HepG2 (cell line): ENCODE results near the gene JAZF1. TPM values are rescaled to one million over a fixed set of nuclear protein-coding genes. Genes with fewer than 3 reads are reported as not detected.

ENCODE experiments used
- CENPX ChIP-seq: sonication (generic); formaldehyde crosslinking; IDR thresholded peaks from 2 replicates; pipeline ENCODE4 v1.9.0; 2021; ENCODE audit warnings: mild to moderate bottlenecking, missing genetic modification reagents, moderate library complexity
- JARID2 ChIP-seq: sonication (generic); formaldehyde crosslinking; IDR thresholded peaks from 2 replicates; pipeline ENCODE4 v1.8.1; 2023; ENCODE audit warnings: missing genetic modification reagents, inconsistent platforms; ENCODE audit not compliant: insufficient replicate concordance
- NR2F6 ChIP-seq, 2 experiments: IDR thresholded peaks; 2 replicates each; pipeline ENCODE4 v1.6.1; 2016; ENCODE audit warnings: antibody characterized with exemption in 1 of 2, mild to moderate bottlenecking in 1 of 2
- TRIM24 ChIP-seq: sonication (generic); formaldehyde crosslinking; IDR thresholded peaks from 2 replicates; pipeline ENCODE4 v1.8.0; 2022; ENCODE audit warnings: mild to moderate bottlenecking, missing genetic modification reagents
- ZNF549 ChIP-seq: sonication (generic); formaldehyde crosslinking; IDR thresholded peaks from 2 replicates; pipeline ENCODE4 v1.5.0; 2020; ENCODE audit warnings: missing genetic modification reagents
- ZNF607 ChIP-seq: sonication (generic); formaldehyde crosslinking; IDR thresholded peaks from 2 replicates; pipeline ENCODE4 v1.5.1; 2020; ENCODE audit warnings: missing genetic modification reagents, mild to moderate bottlenecking, borderline replicate concordance
- polyA plus RNA-seq, 8 experiments: library from polyadenylated mRNA; depleted of rRNA in 3 of 8; stranded (reverse) in 7 of 8; unstranded in 1 of 8; fragments of >200 nt; fragmentation: Illumina TruSeq in 4 of 8; extraction: Trizol in 4 of 8; gene quantifications; 2 replicates each; pipeline versions ENCODE4 v1.2.1 to v1.2.3, GENCODE V29; 2011 to 2016; ENCODE audit warnings: low read depth in 4 of 8, missing spikeins in 1 of 8, mixed read lengths in 1 of 8; ENCODE audit not compliant: insufficient read depth in 1 of 8
- total RNA-seq, 5 experiments: library from RNA; depleted of rRNA; stranded (reverse); fragments of >200 nt; fragmentation: Illumina TruSeq; extraction: Trizol; gene quantifications; 2 replicates each; pipeline ENCODE4 v1.2.3, GENCODE V29; 2016; ENCODE audit warnings: low read depth in 1 of 5
- TF ChIP-seq, protein P1 (sequence below): sonication (generic); formaldehyde crosslinking; conservative IDR thresholded peaks from 2 replicates; pipeline ENCODE4 v1.4.0; 2020; ENCODE audit warnings: missing genetic modification reagents
- TF ChIP-seq, protein P2 (sequence below): sonication (generic); formaldehyde crosslinking; IDR thresholded peaks from 2 replicates; pipeline ENCODE4 v1.8.1; 2023; ENCODE audit warnings: missing genetic modification reagents, mild to moderate bottlenecking, borderline replicate concordance
- TF ChIP-seq, protein P3 (sequence below): sonication (generic); formaldehyde crosslinking; IDR thresholded peaks from 2 replicates; pipeline ENCODE4 v1.5.1; 2020; ENCODE audit warnings: missing genetic modification reagents, mild to moderate bottlenecking, borderline replicate concordance
- TF ChIP-seq, protein P4 (sequence below): sonication (generic); formaldehyde crosslinking; IDR thresholded peaks from 2 replicates; pipeline ENCODE4 v1.4.0; 2020; ENCODE audit warnings: missing genetic modification reagents
- TF ChIP-seq, protein P5 (sequence below): sonication (generic); formaldehyde crosslinking; IDR thresholded peaks from 2 replicates; pipeline ENCODE4 v1.4.0; 2020; ENCODE audit warnings: missing genetic modification reagents

Gene JAZF1
- total and polyA plus RNA-seq, 2 of the 13 experiments (the other 11 are each of a cell fraction or from before 2014, with no cell fraction given), result not detected

DNA sequence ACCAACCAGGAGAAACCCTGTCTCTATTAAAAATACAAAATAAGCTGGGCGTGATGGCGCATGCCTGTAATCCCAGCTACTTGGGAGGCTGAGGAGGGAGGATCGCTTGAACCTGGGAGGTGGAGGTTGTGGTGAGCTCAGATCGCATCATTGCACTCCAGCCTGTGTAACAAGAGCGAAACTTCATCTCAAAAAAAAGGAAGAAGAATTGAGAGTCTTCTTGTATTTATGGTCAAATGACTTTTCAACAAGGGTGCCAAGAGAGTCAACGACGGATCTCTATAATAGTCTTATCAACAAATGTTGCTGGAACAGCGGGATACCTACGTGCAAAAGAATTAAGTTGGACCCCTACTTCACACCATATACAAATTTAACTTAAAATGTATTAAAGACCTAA lies 21.6 kb upstream of the JAZF1 start (continued):
- TF ChIP-seq, protein P1, sequence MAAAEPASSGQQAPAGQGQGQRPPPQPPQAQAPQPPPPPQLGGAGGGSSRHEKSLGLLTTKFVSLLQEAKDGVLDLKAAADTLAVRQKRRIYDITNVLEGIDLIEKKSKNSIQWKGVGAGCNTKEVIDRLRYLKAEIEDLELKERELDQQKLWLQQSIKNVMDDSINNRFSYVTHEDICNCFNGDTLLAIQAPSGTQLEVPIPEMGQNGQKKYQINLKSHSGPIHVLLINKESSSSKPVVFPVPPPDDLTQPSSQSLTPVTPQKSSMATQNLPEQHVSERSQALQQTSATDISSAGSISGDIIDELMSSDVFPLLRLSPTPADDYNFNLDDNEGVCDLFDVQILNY (CRISPR knock-in tag), result no peak
- no peak for TF ChIP-seq NR2F6 (IDR thresholded peaks at IDR 0.05)
- no peak for TF ChIP-seq NR2F6 (CRISPR knock-in tag; IDR thresholded peaks at IDR 0.05)
- TF ChIP-seq, protein P2, sequence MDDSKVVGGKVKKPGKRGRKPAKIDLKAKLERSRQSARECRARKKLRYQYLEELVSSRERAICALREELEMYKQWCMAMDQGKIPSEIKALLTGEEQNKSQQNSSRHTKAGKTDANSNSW, result no peak
- no peak for TF ChIP-seq CENPX (CRISPR knock-in tag)
- TF ChIP-seq, protein P3, sequence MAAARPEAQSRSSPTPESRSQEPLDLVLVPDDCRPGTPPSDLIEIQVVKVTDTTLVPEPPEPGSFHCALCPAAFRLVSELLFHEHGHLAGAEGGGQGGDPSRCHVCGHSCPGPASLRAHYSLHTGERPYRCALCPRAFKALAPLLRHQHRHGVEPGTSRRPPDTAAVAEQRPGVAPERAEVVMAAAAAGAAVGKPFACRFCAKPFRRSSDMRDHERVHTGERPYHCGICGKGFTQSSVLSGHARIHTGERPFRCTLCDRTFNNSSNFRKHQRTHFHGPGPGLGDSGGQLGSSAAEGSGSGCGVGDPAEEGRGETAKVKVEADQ (CRISPR knock-in tag), result no peak
- TF ChIP-seq JARID2 (CRISPR knock-in tag), result no peak
- TF ChIP-seq, protein P4, sequence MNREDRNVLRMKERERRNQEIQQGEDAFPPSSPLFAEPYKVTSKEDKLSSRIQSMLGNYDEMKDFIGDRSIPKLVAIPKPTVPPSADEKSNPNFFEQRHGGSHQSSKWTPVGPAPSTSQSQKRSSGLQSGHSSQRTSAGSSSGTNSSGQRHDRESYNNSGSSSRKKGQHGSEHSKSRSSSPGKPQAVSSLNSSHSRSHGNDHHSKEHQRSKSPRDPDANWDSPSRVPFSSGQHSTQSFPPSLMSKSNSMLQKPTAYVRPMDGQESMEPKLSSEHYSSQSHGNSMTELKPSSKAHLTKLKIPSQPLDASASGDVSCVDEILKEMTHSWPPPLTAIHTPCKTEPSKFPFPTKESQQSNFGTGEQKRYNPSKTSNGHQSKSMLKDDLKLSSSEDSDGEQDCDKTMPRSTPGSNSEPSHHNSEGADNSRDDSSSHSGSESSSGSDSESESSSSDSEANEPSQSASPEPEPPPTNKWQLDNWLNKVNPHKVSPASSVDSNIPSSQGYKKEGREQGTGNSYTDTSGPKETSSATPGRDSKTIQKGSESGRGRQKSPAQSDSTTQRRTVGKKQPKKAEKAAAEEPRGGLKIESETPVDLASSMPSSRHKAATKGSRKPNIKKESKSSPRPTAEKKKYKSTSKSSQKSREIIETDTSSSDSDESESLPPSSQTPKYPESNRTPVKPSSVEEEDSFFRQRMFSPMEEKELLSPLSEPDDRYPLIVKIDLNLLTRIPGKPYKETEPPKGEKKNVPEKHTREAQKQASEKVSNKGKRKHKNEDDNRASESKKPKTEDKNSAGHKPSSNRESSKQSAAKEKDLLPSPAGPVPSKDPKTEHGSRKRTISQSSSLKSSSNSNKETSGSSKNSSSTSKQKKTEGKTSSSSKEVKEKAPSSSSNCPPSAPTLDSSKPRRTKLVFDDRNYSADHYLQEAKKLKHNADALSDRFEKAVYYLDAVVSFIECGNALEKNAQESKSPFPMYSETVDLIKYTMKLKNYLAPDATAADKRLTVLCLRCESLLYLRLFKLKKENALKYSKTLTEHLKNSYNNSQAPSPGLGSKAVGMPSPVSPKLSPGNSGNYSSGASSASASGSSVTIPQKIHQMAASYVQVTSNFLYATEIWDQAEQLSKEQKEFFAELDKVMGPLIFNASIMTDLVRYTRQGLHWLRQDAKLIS (CRISPR knock-in tag), result no peak
- TF ChIP-seq, protein P5, sequence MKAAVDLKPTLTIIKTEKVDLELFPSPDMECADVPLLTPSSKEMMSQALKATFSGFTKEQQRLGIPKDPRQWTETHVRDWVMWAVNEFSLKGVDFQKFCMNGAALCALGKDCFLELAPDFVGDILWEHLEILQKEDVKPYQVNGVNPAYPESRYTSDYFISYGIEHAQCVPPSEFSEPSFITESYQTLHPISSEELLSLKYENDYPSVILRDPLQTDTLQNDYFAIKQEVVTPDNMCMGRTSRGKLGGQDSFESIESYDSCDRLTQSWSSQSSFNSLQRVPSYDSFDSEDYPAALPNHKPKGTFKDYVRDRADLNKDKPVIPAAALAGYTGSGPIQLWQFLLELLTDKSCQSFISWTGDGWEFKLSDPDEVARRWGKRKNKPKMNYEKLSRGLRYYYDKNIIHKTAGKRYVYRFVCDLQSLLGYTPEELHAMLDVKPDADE, result no peak
- TF ChIP-seq TRIM24 (CRISPR knock-in tag), result no peak
- no peak for TF ChIP-seq ZNF549 (CRISPR knock-in tag)
- TF ChIP-seq ZNF607 (CRISPR knock-in tag), result no peak
- TF ChIP-seq, all 625 proteins: peak for 0
